Measurements from ENCODE around the gene PRR18.
A peak's percentile ranks its signal among the peaks of the same experiment; 100 is the strongest.
"Not testable (repeated sequence)": the region's sequence is repeated elsewhere in the genome, so short reads cannot be mapped to it uniquely, and the experiment has no call there.

Gene PRR18

DNA sequence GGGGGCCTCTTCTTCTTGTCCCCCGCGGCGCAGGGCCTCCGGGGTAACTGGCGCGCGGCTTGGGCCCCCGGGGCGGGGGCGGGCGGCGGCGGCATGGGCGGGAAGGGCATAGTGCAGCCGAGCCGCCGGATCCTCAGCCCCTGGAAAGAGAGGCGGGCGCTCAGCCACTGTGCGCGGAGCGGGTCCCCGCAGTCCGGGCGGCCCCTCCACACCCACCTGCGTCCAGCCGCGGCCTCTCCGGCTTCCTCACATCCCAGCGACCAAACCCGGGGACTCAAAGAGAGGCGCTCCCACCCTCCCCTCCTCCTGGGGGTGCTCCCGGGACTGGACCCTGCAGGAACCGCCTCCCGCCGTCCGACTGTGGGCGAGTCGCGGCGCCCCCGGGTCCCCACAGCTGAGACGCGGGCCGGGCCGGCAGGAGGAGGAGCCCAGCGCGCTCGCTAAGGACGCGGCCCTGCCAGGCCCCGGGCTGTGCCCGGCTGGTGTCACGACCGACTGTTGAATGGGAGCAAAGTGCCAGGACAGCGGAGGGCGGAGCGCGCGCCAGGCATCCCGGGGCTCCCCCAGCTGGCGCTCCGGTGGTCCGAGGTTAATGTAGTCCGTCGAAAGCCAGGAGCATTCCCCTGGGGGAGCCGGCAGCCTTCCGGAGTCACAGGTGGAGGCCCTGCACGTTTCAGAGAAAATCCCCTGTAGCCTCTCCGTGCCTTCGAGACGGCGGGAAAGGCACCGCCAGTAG lies at the start of gene PRR18:
Gene PRR18, minus strand, starts transcription at position 360 of the 736 bp plus-strand sequence. Its CDS starts 250 bp downstream, at position 110.
- no peak for DNase-seq

DNA sequence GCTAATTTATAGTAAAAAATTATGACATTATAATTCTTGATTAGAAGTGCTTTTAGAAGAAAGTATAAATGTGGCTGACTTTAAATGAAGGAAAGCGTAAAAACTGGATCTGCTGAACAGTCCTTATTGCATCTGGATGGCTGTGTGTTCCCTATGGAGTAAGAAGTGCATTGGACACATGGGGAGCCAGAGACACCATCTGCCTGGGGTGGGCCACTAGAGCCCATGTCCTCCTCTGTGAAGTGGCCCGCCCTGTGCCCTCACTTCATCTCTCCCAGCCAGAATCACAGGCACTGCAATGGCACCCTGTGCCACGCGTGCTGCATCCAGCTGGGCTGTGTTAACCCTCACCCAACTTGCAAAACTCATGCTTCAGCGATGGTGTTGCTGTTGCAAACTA lies 47.4 kb upstream of the PRR18 start:
- DNase-seq = no peak

DNA sequence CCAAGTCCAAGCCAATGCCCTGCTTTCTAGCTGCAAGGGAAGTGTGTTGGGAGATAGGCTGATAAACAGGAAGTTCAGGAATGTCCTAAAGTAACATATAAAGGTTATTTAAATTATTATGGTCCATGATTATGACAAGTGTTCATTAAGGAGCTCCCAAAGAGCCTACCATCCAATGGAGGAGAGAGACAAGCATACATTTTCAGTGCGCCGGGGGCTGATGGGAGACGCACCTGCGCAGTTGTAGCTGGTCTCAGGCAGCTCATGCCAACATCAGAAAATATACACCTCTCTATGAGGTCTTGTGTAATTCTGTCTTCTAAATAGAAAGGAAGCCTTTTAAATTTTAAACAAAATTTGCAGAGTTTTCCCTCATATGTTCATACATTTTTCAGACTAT lies 46.8 kb upstream of the PRR18 start:
- no peak for DNase-seq

DNA sequence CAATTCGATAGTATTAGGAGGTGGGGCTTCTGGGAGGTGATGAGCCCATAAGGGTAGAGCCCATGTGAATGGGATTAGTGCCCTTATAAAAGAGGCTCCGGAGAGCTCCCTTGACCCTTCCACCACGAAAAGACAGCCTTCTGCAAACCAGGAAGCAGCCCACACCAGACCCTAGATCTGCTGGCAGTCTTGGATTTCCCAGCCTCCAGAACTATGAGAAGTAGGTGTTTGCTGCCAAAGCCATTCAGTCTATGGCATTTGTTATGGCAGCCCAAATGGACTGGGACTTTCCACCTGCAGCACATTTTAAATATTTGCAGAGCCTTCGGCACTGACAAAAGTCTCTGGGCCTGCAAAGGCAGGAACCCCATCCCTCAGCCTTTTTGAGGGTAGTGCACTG lies 46.0 kb upstream of the PRR18 start:
- no peak for DNase-seq

GRCh38 chr6:166353507-166353906 lies 45.3 kb upstream of the PRR18 start:
- DNase-seq = no peak

GRCh38 chr6:166352923-166353322 lies 44.7 kb upstream of the PRR18 start:
- DNase-seq = no peak

- no peak for DNase-seq
Observed at GRCh38 chr6:166351715-166352285, 43.6 kb upstream of the PRR18 start.

GRCh38 chr6:166348305-166348949 lies 40.2 kb upstream of the PRR18 start:
- DNase-seq = no peak

GRCh38 chr6:166346965-166347364 lies 38.8 kb upstream of the PRR18 start:
- DNase-seq = no peak

GRCh38 chr6:166346449-166346848 lies 38.3 kb upstream of the PRR18 start:
- no peak for DNase-seq

GRCh38 chr6:166345672-166346071 lies 37.5 kb upstream of the PRR18 start:
- DNase-seq = not testable (repeated sequence)

DNA sequence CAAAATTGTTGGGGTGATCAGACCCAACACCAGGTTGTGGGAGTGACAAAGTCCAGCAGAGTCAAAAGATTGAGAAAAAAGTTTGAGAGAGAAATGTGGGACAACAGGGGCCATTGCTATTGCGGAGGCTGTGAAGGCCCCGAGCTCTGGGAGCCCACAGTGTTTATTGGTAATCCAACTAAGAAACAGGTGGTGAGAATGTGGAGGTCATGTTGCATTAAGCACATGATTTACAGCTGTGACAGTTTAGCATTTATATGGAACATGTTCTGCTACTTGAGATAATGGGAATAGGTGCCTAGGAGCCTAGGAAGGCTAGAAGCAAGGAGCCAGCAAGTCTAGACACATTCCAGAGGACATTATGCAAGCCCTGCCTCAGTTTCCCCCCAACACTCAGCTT lies 36.7 kb upstream of the PRR18 start:
- DNase-seq = not testable (repeated sequence)

DNA sequence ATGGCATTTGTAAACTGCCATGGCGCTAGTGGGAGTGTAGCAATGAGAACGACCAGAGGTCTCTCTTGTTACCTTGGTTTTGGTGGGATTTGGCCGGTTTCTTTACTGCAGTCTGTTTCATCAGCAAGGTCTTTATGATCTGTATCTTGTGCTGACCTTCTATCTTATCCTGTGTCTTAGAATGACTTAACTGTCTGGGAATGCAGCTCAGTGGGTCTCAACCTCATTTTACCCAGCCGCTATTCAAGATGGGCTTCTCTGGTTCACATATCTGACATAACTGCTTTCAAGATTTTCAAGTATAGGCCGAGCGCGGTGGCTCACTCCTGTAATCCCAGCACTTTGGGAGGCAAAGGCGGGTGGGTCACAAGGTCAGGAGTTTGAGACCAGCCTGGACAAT lies 36.0 kb upstream of the PRR18 start:
- no peak for DNase-seq

DNA sequence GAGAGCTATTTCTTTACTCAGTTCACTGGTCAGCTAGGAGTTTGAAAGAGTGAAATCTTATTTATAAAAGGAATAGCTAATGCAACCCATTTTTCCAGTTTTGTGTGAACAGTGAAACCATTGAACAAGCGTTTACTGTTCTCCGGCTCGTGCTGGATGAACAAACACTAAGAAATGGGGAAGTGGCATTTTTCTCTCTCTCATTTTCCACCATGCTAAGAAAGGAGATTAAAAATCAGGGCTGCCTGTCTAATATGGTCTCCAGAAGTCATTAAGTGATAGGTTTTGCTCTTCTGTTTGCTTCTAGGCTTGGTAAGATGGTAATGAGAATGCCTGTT lies 34.9 kb upstream of the PRR18 start:
- DNase-seq = no peak

GRCh38 chr6:166342349-166343149 lies 34.4 kb upstream of the PRR18 start, which contains the start of gene SFT2D1:
TSS of gene SFT2D1 (minus strand) at chr6:166342545. CDS start at chr6:166342481, 64 bp downstream.
- DNase-seq = peak; percentile 65

DNA sequence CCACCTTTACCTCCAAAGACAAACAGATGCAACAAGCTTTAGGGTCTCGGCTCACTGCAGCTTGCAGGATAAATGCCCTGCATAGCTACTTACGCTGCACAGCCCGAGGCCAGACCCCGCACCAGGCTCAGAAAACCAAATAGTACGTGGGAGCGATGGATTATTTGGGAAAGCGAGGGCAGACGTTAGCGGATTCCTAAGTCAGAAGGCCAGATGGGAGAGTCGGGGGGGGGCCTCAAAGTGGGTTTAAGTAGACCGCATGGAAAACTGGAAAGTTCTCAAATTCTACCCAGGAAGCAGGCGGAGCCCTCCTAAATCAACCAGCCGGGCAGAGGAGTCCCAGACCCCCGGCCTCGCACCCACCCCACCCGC lies 33.8 kb upstream of the PRR18 start:
- no peak for DNase-seq

DNA sequence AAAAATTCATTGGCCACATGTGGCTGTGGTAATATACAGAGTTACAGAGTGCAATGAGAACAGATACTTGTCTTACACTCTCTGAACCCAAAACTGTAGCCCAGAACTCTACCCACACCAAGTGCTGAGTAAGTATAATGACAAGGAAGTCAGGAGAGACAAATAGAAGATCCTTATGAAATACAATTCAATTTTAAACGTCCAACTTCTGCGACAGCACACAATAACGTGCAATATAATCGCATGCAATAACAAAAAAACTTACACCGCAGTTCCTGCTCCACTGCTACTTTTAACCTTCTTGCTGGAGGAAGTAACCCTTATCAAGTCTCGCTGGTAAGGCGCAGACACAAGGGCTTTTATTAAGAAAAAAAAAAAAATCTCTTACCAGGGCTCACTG lies 33.3 kb upstream of the PRR18 start:
- no peak for DNase-seq

- no peak for DNase-seq
Observed at GRCh38 chr6:166338854-166339253, 30.7 kb upstream of the PRR18 start.

DNA sequence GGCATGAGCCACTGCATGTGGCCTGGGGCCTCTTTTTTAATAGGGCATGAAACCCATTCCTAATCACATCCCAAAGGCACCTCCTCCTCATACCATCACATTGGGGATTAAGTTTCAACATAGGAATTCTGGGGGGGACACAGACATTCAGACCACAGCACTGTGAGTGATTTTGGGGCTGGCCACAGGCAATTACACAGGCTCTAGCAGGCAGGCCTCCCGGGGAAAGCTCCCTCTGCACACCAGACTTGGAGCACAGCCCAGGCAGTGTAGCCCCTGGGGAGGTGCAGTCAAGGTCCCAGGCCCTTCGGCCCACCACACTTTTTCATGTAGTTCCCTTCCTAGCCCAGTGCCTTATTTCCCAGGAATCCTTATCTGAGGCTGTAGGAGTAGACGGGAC lies 28.7 kb upstream of the PRR18 start:
- no peak for DNase-seq

DNA sequence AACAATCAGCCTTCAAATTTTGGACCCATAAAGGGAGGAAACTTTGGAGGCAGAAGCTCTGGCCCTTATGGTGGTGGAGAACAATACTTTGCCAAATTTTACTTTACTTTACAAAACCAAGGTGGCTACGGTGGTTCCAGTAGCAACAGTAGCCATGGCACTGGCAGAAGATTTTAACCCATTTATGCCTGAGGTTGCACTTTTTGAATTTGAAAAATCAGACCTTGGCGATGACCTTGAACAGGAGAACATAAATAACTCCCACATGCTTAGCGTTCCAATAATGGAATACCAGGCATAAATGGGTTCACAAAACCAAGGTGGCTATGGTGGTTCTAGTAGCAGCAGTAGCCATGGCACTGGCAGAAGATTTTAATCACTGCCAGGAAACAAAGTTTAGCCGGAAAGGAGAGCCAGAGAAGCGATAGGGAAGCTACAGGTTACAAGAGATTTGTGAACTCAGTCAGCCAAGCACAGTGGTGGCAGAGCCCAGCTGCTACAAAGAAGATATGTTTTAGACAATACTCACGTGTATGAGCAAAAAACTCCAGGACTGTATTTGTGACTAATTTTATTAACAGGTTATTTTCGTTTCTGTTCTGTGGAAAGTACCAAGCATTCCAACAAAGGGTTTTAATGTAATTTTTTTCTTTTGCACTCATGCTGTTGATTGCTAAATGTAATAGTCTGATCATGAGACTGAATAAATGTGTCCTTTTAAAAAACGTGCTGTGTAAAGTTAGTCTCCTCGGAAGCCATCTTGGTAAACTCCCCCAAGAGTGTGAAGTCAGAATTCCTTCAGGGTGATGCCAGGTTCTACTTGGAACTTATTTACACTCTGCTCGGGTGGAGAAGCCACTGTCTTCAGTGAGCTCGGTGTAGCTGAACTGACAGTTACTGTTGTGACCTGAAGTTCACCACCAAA lies 27.4 kb upstream of the PRR18 start:
- no peak for DNase-seq

GRCh38 chr6:166334878-166335277 lies 26.7 kb upstream of the PRR18 start:
- no peak for DNase-seq
